Measurements from ENCODE around the gene E2F4. TPM values are rescaled to one million over a fixed set of nuclear protein-coding genes. Genes with fewer than 3 reads are reported as not detected.

The E2F4 gene
- total and polyA plus RNA-seq, 2 donors (not counting 1 experiment from before 2014, with no cell fraction given): 106 to 188 TPM

- POLR2A ChIA-PET: no interaction called here
- TF ChIP-seq EZH2 (IDR thresholded peaks at IDR 0.05; ENCODE audit: borderline replicate concordance, insufficient read depth, low read depth, low read length, poor library complexity, severe bottlenecking) (no peak), CTCF (IDR thresholded peaks at IDR 0.05) (no peak)
- Mint-ChIP-seq H3K9me3 (ENCODE audit: insufficient read depth) (no peaks in the 10 kb centered on the region), H3K4me3 (peak overlapping the region; percentile 73), H3K27ac (no peak overlapping the region), H3K27me3 (peaks cover 20% of the 10 kb centered on the region), H3K4me1 (peaks cover 29% of the 10 kb centered on the region)
- Histone ChIP-seq H4K20me1 (ENCODE audit: control insufficient read depth, insufficient read depth, low read length, poor library complexity, severe bottlenecking) (peaks cover 29% of the 10 kb centered on the region), H3K27me3 (replicated peaks in 1 of 4; ENCODE audit: control extremely low read depth in 1 of 4, control insufficient read depth in 3 of 4, insufficient read depth in 4 of 4, low read length in 3 of 4) (peaks cover 0 to 36% (median 10%) of the 10 kb centered on the region in 4 experiments), H3K4me1 (ENCODE audit: control insufficient read depth in 2 of 2, insufficient read depth in 2 of 2, low read length in 2 of 2) (peaks cover 21 to 26% of the 10 kb centered on the region in 2 donors), H3K4me3 (ENCODE audit: control extremely low read depth in 1 of 5, extremely low read depth in 1 of 5, insufficient read depth in 1 of 5, low read depth in 2 of 5, low read length in 4 of 5) (no peak overlapping the region), H3K9ac (ENCODE audit: low read length) (no peak overlapping the region), H3K4me2 (replicated peaks; ENCODE audit: low read depth, low read length, poor library complexity, severe bottlenecking) (no peak overlapping the region), H3K9me3 (ENCODE audit: control extremely low read depth in 1 of 3, control insufficient read depth in 2 of 3, insufficient read depth in 1 of 3, low read length in 2 of 3) (peaks cover 0 to 22% (median 0%) of the 10 kb centered on the region in 3 donors), H3K36me3 (replicated peaks in 1 of 2; ENCODE audit: control extremely low read depth in 1 of 2, control insufficient read depth in 1 of 2, extremely low read depth in 1 of 2, insufficient read depth in 2 of 2, low read length in 1 of 2) (peaks cover 0 to 19% of the 10 kb centered on the region in 2 experiments), H2AFZ (ENCODE audit: insufficient read depth, low read depth, low read length, poor library complexity, severe bottlenecking) (no peak overlapping the region), H3K27ac (ENCODE audit: low read length in 2 of 2) (no peak overlapping the region), H3K79me2 (ENCODE audit: control insufficient read depth, insufficient read depth, low read length) (no peaks in the 10 kb centered on the region)
- ATAC-seq (ENCODE audit: low read depth) (no peak), DNase-seq (no peak)
- CTCF ChIA-PET: interaction anchor here (0.8 to 1.5 kb wide), 5 partner anchors 18 to 193 kb away, joined by 3 to 4 read pairs (median 4); partner anchors contain the start of genes CBFB and NOL3
- intact Hi-C loops (cut with micrococcal nuclease): loop anchor here (1.0 kb wide), 1 partner anchor 169 kb away; no protein-coding TSS in a partner anchor
- 75% methylated on average over 7 of the region's 8 CpGs for whole genome bisulfite sequencing (ENCODE audit: insufficient coverage)
Measured at GRCh38 chr16:67151431-67152097, 40.4 kb upstream of the E2F4 start.
